Immature natural killer cell (primary cell): ENCODE measurements around the gene KRTAP9-4. TPM values are rescaled to one million over a fixed set of nuclear protein-coding genes. Genes with fewer than 3 reads are reported as not detected.
"Not testable (repeated sequence)": the region's sequence is repeated elsewhere in the genome, so short reads cannot be mapped to it uniquely, and the experiment has no call there.

Source experiments
- DNase-seq, 3 donors: peaks; one replicate each; pipeline ENCODE4 v3.0.0; 2022; ENCODE audit warnings: mixed read lengths in 1 of 3
- H3K27ac Mint-ChIP-seq, 6 donors: one replicate each; pipeline ENCODE4 v1.8.0; 2020; ENCODE audit warnings: mixed read lengths in 6 of 6, mild to moderate bottlenecking in 5 of 6, inconsistent platforms in 4 of 6, moderate library complexity in 3 of 6
- H3K27me3 Mint-ChIP-seq, 3 donors: one replicate each; pipeline ENCODE4 v1.8.0; 2020 to 2021; ENCODE audit warnings: low read depth in 3 of 3, mild to moderate bottlenecking in 3 of 3, mixed read lengths in 3 of 3, moderate library complexity in 3 of 3, inconsistent platforms in 1 of 3
- H3K36me3 Mint-ChIP-seq, 3 donors: one replicate each; pipeline ENCODE4 v1.8.0; 2020; ENCODE audit warnings: mixed read lengths in 3 of 3, inconsistent platforms in 2 of 3, mild to moderate bottlenecking in 2 of 3
- H3K4me1 Mint-ChIP-seq, 2 donors: one replicate each; pipeline ENCODE4 v1.8.0; 2020; ENCODE audit warnings: inconsistent platforms in 2 of 2, mild to moderate bottlenecking in 2 of 2, mixed read lengths in 2 of 2, moderate library complexity in 1 of 2
- H3K4me3 Mint-ChIP-seq, 5 donors: one replicate each; pipeline ENCODE4 v1.8.0; 2020; ENCODE audit warnings: mild to moderate bottlenecking in 5 of 5, mixed read lengths in 5 of 5, inconsistent platforms in 3 of 5, moderate library complexity in 3 of 5
- H3K9me3 Mint-ChIP-seq, 6 donors: one replicate each; pipeline ENCODE4 v1.8.0; 2020; ENCODE audit warnings: mild to moderate bottlenecking in 6 of 6, mixed read lengths in 6 of 6, inconsistent platforms in 4 of 6, moderate library complexity in 3 of 6
- polyA plus RNA-seq, 3 donors: library from polyadenylated mRNA; unstranded; fragments of 300-500 nt; fragmentation: Illumina TruSeq; gene quantifications; one replicate each; pipeline ENCODE4 v1.2.3, GENCODE V29; 2021

KRTAP9-4 gene, protein sequence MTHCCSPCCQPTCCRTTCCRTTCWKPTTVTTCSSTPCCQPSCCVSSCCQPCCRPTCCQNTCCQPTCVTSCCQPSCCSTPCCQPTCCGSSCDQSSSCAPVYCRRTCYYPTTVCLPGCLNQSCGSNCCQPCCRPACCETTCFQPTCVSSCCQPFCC
- polyA plus RNA-seq, result not detected

DNA sequence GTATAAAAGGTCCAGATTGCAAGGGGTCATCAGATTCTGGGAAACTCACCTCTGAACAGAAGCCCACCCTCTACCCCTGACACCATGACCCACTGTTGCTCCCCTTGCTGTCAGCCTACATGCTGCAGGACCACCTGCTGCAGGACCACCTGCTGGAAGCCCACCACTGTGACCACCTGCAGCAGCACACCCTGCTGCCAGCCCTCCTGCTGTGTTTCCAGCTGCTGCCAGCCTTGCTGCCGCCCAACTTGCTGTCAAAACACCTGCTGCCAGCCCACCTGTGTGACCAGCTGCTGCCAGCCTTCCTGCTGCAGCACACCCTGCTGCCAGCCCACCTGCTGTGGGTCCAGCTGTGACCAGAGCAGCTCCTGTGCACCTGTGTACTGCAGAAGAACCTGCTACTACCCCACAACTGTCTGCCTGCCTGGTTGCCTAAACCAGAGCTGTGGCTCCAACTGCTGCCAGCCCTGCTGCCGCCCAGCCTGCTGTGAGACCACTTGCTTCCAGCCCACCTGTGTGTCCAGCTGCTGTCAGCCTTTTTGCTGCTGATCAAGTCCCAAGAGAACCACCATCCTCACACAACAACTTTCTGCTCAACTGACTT lies at the start of gene KRTAP9-4:
Gene KRTAP9-4 (plus strand): TSS at position 51 of the 604 bp plus-strand sequence. CDS start 34 bp downstream, at position 85.
- not testable (repeated sequence) for H3K4me1 Mint-ChIP-seq, H3K9me3 Mint-ChIP-seq, H3K27ac Mint-ChIP-seq, H3K4me3 Mint-ChIP-seq, DNase-seq, H3K36me3 Mint-ChIP-seq, H3K27me3 Mint-ChIP-seq

DNA sequence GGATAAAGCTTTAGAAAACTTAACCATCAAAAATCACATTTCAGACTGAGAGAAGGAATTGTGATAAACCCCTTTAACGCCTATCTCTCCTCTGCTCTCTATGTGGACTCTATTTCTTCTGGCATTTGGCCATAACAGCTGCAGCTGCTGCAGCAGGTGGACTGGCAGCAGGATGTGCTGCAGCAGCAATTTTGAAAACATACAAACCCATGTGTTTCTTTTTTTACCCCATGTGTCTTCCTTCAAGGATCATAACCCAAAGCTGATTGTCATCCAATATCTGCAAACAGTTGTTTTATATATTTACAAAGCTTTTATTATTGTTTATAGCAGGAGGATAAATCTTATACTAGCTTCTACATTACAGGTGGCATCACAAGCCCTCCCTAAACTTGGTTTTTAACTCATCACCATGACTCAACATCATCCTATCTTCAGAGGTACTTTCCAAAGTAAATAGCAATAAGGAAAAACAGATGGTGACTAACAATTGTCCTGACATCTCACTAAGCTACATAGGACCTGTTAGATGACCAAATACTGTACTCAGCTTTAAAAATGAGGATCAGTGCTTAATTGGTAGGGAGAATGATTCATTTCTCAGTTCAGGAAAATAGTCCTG lies 37.5 kb upstream of the KRTAP9-4 start:
- no peak overlapping the region for H3K4me3 Mint-ChIP-seq
- H3K4me1 Mint-ChIP-seq, result no peaks in the 10 kb centered on the region
- H3K27me3 Mint-ChIP-seq, result peaks cover 7 to 31% (median 11%) of the 10 kb centered on the region in 3 donors
- no peak overlapping the region for H3K27ac Mint-ChIP-seq
- peaks cover 0 to 2% (median 0%) of the 10 kb centered on the region in 6 donors for H3K9me3 Mint-ChIP-seq
- no peak for DNase-seq
- no peaks in the 10 kb centered on the region for H3K36me3 Mint-ChIP-seq

DNA sequence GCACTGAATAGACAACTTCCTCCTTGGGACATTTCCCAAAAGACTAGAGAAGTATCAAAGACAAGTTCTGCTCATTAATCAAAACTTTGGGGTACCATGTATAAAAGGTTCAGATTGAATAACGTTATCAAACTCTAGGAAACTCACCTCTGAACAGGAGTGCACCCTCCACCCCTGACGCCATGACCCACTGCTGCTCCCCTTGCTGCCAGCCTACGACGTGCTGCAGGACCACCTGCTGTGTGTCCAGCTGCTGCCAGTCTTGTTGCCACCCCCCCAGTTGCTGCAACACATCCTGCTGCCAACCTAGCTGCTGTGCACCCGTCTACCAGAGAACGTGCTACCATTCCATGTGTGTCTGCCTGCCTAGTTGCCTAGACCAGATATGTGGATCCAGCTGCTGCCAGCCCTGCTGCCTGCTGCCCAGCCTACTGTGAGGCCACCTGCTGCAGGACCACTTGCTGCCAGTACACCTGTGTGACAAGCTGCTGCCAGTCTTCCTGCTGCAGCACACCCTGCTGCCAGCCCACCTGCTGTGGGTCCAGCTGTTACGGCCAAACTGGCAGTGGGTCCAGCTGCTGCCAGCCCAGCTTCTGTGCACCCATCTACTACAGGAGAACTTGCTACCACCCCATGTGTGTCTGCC lies 36.8 kb upstream of the KRTAP9-4 start:
- no peaks in the 10 kb centered on the region for H3K36me3 Mint-ChIP-seq
- H3K9me3 Mint-ChIP-seq, result peaks cover 0 to 2% (median 0%) of the 10 kb centered on the region in 6 donors
- no peak overlapping the region for H3K4me3 Mint-ChIP-seq
- no peak for DNase-seq
- no peaks in the 10 kb centered on the region for H3K4me1 Mint-ChIP-seq
- H3K27me3 Mint-ChIP-seq, result peaks cover 10 to 37% (median 11%) of the 10 kb centered on the region in 3 donors
- H3K27ac Mint-ChIP-seq, result no peak overlapping the region

DNA sequence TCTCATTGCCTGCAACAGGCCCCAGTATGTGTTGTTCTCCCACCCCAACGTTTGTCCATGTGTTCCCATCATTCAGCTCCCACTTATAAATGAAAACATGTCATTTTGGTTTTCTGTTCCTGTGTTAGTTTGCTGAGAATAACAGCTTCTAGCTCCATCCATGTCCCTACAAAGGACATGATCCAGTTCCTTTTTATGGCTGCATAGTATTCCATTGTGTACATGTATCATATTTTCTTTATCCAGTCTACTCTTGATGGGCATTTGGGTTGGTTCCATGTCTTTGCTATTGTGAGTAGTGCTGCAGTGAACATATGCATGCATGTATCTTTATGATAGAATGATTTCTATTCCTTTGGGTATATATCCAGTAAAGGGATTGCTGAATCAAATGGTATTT lies 33.8 kb upstream of the KRTAP9-4 start:
- no peaks in the 10 kb centered on the region for H3K36me3 Mint-ChIP-seq
- H3K27ac Mint-ChIP-seq, result no peak overlapping the region
- H3K27me3 Mint-ChIP-seq, result peaks cover 4 to 36% (median 10%) of the 10 kb centered on the region in 3 donors
- H3K4me3 Mint-ChIP-seq, result no peak overlapping the region
- H3K9me3 Mint-ChIP-seq, result peaks cover 0 to 4% (median 0%) of the 10 kb centered on the region in 6 donors
- DNase-seq, result no peak
- no peaks in the 10 kb centered on the region for H3K4me1 Mint-ChIP-seq

DNA sequence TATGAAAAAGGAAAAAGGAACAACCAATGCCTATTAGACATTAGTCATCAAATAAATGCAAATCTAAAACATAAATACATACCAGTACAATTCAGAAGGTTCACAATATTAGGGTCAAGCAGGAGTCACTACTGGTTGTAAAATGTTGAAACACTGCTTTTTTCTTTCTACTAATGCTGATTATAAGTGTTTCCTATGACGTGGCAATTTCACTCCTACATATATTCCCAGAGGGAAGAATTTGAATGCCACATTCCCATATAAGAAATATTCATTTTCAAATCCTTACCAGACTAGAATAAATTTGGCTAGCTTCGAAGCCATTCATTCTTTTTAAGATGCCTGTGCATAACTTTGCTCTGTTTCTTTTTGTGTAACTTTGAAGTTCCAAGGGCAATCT lies 25.7 kb upstream of the KRTAP9-4 start:
- no peaks in the 10 kb centered on the region for H3K4me1 Mint-ChIP-seq
- H3K27ac Mint-ChIP-seq, result no peak overlapping the region
- H3K4me3 Mint-ChIP-seq, result no peak overlapping the region
- DNase-seq, result no peak
- no peaks in the 10 kb centered on the region for H3K36me3 Mint-ChIP-seq
- peaks cover 6 to 11% (median 8%) of the 10 kb centered on the region in 3 donors for H3K27me3 Mint-ChIP-seq
- H3K9me3 Mint-ChIP-seq, result peaks cover 0 to 8% (median 0%) of the 10 kb centered on the region in 6 donors

DNA sequence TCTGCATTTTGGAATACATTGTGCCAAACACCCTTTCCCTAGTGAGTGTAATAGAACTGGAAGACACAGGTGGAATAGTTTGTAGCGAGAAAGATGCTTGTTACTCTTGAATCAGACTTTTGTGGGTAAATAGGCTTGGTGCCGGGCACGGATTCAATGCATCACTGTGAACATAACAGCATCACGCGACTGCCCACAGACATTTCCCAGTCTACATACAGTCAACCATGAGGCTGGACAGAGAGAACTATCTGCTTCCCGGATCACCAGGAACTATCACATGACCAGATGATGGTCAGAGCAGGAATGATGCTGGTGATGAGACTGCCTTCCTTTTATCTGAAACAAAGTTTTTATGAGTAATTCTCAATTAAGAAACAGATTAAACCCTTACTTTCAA lies 23.4 kb upstream of the KRTAP9-4 start:
- peaks cover 2 to 5% (median 3%) of the 10 kb centered on the region in 3 donors for H3K27me3 Mint-ChIP-seq
- H3K27ac Mint-ChIP-seq, result no peak overlapping the region
- no peak overlapping the region for H3K4me3 Mint-ChIP-seq
- H3K36me3 Mint-ChIP-seq, result no peaks in the 10 kb centered on the region
- DNase-seq, result no peak
- H3K4me1 Mint-ChIP-seq, result no peaks in the 10 kb centered on the region
- peaks cover 0 to 4% (median 0%) of the 10 kb centered on the region in 6 donors for H3K9me3 Mint-ChIP-seq

DNA sequence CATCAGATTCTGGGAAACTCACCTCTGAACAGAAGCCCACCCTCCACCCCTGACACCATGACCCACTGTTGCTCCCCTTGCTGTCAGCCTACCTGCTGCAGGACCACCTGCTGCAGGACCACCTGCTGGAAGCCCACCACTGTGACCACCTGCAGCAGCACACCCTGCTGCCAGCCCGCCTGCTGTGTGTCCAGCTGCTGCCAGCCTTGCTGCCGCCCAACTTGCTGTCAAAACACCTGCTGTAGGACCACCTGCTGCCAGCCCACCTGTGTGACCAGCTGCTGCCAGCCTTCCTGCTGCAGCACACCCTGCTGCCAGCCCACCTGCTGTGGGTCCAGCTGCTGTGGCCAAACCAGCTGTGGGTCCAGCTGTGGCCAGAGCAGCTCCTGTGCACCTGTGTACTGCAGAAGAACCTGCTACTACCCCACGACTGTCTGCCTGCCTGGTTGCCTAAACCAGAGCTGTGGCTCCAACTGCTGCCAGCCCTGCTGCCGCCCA lies 22.8 kb upstream of the KRTAP9-4 start, which contains the start of gene KRTAP9-2:
Gene KRTAP9-2 (plus strand): TSS at position 51 of the 498 bp plus-strand sequence. CDS start 7 bp downstream, at position 58.
- H3K36me3 Mint-ChIP-seq, H3K27ac Mint-ChIP-seq, H3K9me3 Mint-ChIP-seq, H3K4me1 Mint-ChIP-seq, DNase-seq, H3K27me3 Mint-ChIP-seq, H3K4me3 Mint-ChIP-seq: not testable (repeated sequence)

DNA sequence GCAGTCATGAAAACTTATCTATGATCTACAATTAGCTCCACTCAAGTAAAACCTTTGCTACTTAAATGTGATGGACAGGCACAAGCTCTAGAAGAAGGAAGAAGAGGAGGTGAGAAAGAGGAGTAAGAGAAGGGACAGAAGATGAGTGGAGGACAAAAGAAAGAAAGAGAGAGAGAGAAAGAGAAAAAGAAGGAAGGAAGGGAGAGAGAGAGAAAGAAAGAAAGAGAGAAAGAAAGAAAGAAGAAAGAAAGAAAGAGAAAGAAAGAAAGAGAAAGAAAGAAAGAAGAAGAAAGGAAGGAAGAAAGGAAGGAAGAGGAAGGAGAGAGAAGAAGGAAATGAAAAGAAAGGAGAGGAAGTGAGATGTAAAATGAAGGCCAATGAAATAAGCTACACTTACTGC lies 19.4 kb upstream of the KRTAP9-4 start:
- DNase-seq, result no peak
- Mint-ChIP-seq H3K9me3 (no peaks in the 10 kb centered on the region), H3K27me3 (peaks cover 3 to 11% (median 7%) of the 10 kb centered on the region in 3 donors), H3K4me1 (no peaks in the 10 kb centered on the region), H3K36me3 (no peaks in the 10 kb centered on the region), H3K4me3 (no peak overlapping the region), H3K27ac (no peak overlapping the region)

DNA sequence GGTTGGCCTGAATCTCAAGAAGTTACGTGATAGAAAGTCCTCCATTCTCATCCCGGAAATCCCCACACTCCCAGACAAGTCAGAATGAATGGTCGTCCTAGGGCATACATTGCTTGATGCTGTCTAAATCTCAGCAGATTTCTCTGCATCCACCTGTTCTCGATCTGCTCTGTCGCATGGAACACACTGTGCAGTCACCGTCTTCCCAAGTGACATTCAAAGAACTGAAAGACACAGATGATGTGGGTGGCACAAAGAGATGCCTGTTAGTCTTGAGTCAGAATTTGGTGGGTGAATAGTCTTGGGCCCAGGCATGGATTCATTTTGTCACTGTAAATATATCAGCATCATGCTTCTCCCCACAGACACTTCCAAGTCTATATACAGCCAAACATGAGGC lies 17.8 kb upstream of the KRTAP9-4 start:
- no peak for DNase-seq
- no peaks in the 10 kb centered on the region for H3K36me3 Mint-ChIP-seq
- H3K4me3 Mint-ChIP-seq, result no peak overlapping the region
- H3K9me3 Mint-ChIP-seq, result no peaks in the 10 kb centered on the region
- H3K27me3 Mint-ChIP-seq, result peaks cover 3 to 17% (median 7%) of the 10 kb centered on the region in 3 donors
- H3K4me1 Mint-ChIP-seq, result no peaks in the 10 kb centered on the region
- no peak overlapping the region for H3K27ac Mint-ChIP-seq

DNA sequence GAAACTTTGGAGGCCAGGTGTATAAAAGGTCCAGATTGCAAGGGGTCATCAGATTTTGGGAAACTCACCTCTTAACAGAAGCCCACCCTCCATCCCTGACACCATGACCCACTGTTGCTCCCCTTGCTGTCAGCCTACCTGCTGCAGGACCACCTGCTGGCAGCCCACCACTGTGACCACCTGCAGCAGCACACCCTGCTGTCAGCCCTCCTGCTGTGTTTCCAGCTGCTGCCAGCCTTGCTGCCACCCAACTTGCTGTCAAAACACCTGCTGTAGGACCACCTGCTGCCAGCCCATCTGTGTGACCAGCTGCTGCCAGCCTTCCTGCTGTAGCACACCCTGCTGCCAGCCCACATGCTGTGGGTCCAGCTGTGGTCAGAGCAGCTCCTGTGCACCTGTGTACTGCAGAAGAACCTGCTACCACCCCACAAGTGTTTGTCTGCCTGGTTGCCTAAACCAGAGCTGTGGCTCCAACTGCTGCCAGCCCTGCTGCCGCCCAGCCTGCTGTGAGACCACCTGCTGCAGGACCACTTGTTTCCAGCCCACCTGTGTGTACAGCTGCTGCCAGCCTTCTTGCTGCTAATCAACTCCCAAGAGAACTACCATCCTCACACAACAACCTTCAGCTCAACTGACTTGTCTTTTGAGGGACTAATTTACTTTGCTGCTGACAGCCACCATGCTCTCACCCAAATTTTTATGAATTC lies 16.9 kb upstream of the KRTAP9-4 start, which contains the start of gene KRTAP9-3:
Gene KRTAP9-3 (plus strand): TSS at position 51 of the 707 bp plus-strand sequence. CDS start 53 bp downstream, at position 104.
- not testable (repeated sequence) for H3K9me3 Mint-ChIP-seq, H3K36me3 Mint-ChIP-seq, H3K27ac Mint-ChIP-seq, DNase-seq, H3K4me1 Mint-ChIP-seq, H3K4me3 Mint-ChIP-seq
- peaks cover 5 to 19% (median 7%) of the 10 kb centered on the region in 3 donors for H3K27me3 Mint-ChIP-seq

DNA sequence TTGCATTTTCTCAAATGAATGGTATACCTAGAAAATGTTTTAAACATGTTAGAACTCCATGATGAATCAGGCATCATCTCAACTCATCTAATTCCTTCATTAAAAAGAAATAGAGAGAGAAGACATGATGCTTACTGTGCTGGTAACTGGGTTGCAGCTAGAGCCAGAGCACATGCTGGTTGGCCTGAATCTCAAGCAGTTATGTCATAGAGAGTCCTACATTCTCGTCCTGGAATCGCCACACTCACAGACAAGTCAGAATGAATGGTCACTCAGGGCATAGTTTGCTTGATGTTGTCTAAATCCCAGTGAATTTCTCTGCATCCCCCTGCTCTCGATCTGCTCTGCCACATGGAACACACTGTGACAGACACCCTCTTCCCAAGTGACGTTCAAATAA lies 12.4 kb upstream of the KRTAP9-4 start:
- not testable (repeated sequence) for H3K4me3 Mint-ChIP-seq

DNA sequence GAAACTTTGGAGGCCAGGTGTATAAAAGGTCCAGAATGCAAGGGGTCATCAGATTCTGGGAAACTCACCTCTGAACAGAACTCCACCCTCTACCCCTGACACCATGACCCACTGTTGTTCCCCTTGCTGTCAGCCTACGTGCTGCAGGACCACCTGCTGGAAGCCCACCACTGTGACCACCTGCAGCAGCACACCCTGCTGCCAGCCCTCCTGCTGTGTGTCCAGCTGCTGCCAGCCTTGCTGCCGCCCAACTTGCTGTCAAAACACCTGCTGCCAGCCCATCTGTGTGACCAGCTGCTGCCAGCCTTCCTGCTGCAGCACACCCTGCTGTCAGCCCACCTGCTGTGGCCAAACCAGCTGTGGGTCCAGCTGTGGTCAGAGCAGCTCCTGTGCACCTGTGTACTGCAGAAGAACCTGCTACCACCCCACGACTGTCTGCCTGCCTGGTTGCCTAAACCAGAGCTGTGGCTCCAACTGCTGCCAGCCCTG lies 11.5 kb upstream of the KRTAP9-4 start, which contains the start of gene KRTAP9-8:
Gene KRTAP9-8 (plus strand): TSS at position 51 of the 489 bp plus-strand sequence. CDS start 53 bp downstream, at position 104.
- DNase-seq, H3K9me3 Mint-ChIP-seq, H3K4me1 Mint-ChIP-seq, H3K27ac Mint-ChIP-seq, H3K4me3 Mint-ChIP-seq, H3K36me3 Mint-ChIP-seq: not testable (repeated sequence)
- peaks cover 4 to 39% (median 6%) of the 10 kb centered on the region in 3 donors for H3K27me3 Mint-ChIP-seq

More for the DNA sequence above, 12.4 kb upstream of the KRTAP9-4 start:
- H3K4me1 Mint-ChIP-seq, H3K27ac Mint-ChIP-seq, DNase-seq, H3K36me3 Mint-ChIP-seq, H3K9me3 Mint-ChIP-seq: not testable (repeated sequence)
- H3K27me3 Mint-ChIP-seq, result peaks cover 4 to 35% (median 5%) of the 10 kb centered on the region in 3 donors
